G401 (cell line): ENCODE measurements around the gene ALG12. TPM values are rescaled to one million over a fixed set of nuclear protein-coding genes. Genes with fewer than 3 reads are reported as not detected.
A peak's percentile ranks its signal among the peaks of the same experiment; 100 is the strongest.
"Not testable (repeated sequence)": the region's sequence is repeated elsewhere in the genome, so short reads cannot be mapped to it uniquely, and the experiment has no call there.

Source experiments
- DNase-seq: peaks from one replicate; pipeline ENCODE4 v3.0.0-alpha.2; 2015; ENCODE audit warnings: low spot score
- in situ Hi-C: cut with HindIII; loops from 2 replicates; pipeline ENCODE4 v1.10.0; 2016; ENCODE audit warnings: low sequenced_read_pairs, mixed read lengths
- total RNA-seq: library from RNA; depleted of rRNA; stranded (reverse); fragments of >200 nt; shearing (Covaris generic); gene quantifications from 2 replicates; pipeline ENCODE4 v1.2.3, GENCODE V29; 2014; rRNA removed

The ALG12 gene
- total RNA-seq, 1 experiment from 2014 or later, result 24.1 TPM

- in situ Hi-C loops, result no loop called here
These were observed 59.4 kb downstream of the ALG12 start for GRCh38 chr22:49858827-49859226.

GRCh38 chr22:49856766-49857618 is 61.2 kb downstream of the ALG12 start:
- in situ Hi-C loops, result no loop called here
- DNase-seq, result no peak

More at GRCh38 chr22:49858827-49859226, 59.4 kb downstream of the ALG12 start:
- no peak for DNase-seq

GRCh38 chr22:49856343-49856742 is 61.9 kb downstream of the ALG12 start:
- in situ Hi-C loops, result no loop called here
- DNase-seq, result no peak

- in situ Hi-C loops, result no loop called here
- peak; percentile 22 for DNase-seq
These were observed 62.9 kb downstream of the ALG12 start for GRCh38 chr22:49855251-49855911.

- peak; percentile 33 for DNase-seq
- in situ Hi-C loops, result no loop called here
These were observed 64.0 kb downstream of the ALG12 start for GRCh38 chr22:49853981-49854831.

GRCh38 chr22:49852898-49853894 is 65.0 kb downstream of the ALG12 start, which contains the start of gene ZBED4:
ZBED4 (plus strand) TSS chr22:49853844; CDS start chr22:49883663, 29,819 bp downstream.
- DNase-seq, result peak; percentile 95
- in situ Hi-C loops, result no loop called here

GRCh38 chr22:49852568-49852897 is 65.7 kb downstream of the ALG12 start:
- in situ Hi-C loops, DNase-seq: not testable (repeated sequence)

- in situ Hi-C loops, result no loop called here
- DNase-seq, result no peak
These were observed 67.1 kb downstream of the ALG12 start for GRCh38 chr22:49850959-49851802.

Other genes starting within 250 kb of the ALG12 start
- 19.3 and 27.5 TPM in 2 replicates for gene BRD1, start 90.6 kb downstream of the ALG12 start, total RNA-seq
- 10.0 and 12.8 TPM in 2 replicates for gene ZBED4, start 64.6 kb downstream of the ALG12 start, total RNA-seq
- 85.5 and 121 TPM in 2 replicates for gene CRELD2, start 196 bp upstream of the ALG12 start, total RNA-seq
- 106 and 157 TPM in 2 replicates for gene PIM3, start 42.3 kb upstream of the ALG12 start, total RNA-seq
- gene IL17REL, start 94.3 kb upstream of the ALG12 start, total RNA-seq, result not detected in 2 replicates
- not detected in 2 replicates for gene TTLL8, start 139.9 kb upstream of the ALG12 start, total RNA-seq
- not detected in 2 replicates for gene MLC1, start 167.0 kb upstream of the ALG12 start, total RNA-seq
- not detected in 2 replicates for gene MOV10L1, start 171.6 kb upstream of the ALG12 start, total RNA-seq